Measurements from ENCODE around the gene MYO18B.

DNA sequence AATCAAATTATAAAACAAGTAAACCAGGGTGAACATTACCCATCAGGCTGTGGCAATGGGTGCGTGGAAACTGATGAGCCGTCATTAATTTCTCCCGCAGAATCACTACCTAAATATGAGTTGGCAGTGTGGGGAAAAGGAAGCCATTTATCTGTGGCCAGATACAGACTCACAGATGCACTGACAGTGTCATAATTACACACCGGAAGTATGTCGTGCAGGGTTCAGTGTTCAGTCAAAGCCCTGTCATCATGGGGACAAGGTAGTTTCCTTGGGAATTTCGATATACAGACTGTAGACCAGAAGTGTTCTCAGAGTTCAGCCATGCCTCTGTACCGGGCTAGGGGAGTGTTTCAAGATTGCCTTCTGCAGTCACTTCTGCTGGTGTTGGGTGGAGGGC is 308.1 kb downstream of the MYO18B start:
- TF ChIP-seq, protein P1, sequence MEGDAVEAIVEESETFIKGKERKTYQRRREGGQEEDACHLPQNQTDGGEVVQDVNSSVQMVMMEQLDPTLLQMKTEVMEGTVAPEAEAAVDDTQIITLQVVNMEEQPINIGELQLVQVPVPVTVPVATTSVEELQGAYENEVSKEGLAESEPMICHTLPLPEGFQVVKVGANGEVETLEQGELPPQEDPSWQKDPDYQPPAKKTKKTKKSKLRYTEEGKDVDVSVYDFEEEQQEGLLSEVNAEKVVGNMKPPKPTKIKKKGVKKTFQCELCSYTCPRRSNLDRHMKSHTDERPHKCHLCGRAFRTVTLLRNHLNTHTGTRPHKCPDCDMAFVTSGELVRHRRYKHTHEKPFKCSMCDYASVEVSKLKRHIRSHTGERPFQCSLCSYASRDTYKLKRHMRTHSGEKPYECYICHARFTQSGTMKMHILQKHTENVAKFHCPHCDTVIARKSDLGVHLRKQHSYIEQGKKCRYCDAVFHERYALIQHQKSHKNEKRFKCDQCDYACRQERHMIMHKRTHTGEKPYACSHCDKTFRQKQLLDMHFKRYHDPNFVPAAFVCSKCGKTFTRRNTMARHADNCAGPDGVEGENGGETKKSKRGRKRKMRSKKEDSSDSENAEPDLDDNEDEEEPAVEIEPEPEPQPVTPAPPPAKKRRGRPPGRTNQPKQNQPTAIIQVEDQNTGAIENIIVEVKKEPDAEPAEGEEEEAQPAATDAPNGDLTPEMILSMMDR (IDR thresholded peaks at IDR 0.05; ENCODE audit: control extremely low read depth in 1 of 3, insufficient read depth in 1 of 3, low read depth in 1 of 3, low read length in 3 of 3), result no peak
- TF ChIP-seq POLR2AphosphoS5 (IDR thresholded peaks at IDR 0.05; ENCODE audit: low read depth, low read length) (no peak), POLR2A (IDR thresholded peaks at IDR 0.05; ENCODE audit: control extremely low read depth in 1 of 2, low read depth in 2 of 2, low read length in 2 of 2) (no peak), SP4 (IDR thresholded peaks at IDR 0.05; ENCODE audit: low read length) (no peak), RAD21 (IDR thresholded peaks at IDR 0.05 in 1 of 2, conservative IDR thresholded peaks at IDR 0.05 in 1 of 2; ENCODE audit: low read depth in 2 of 2, low read length in 2 of 2) (no peak), YY1 (IDR thresholded peaks at IDR 0.05; ENCODE audit: low read depth, low read length) (no peak), SUZ12 (IDR thresholded peaks at IDR 0.05; ENCODE audit: low read length) (no peak)
- TF ChIP-seq, protein P2, sequence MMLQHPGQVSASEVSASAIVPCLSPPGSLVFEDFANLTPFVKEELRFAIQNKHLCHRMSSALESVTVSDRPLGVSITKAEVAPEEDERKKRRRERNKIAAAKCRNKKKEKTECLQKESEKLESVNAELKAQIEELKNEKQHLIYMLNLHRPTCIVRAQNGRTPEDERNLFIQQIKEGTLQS (IDR thresholded peaks at IDR 0.05; ENCODE audit: insufficient read depth, low read depth, low read length), result no peak
